Adrenal gland (tissue), 12 donors: ENCODE results near the gene HSPA9. TPM values are rescaled to one million over a fixed set of nuclear protein-coding genes. Genes with fewer than 3 reads are reported as not detected.

Experiments used
- DNase-seq, 7 donors: peaks; one replicate each; pipeline ENCODE4 v3.0.0-alpha.2; 2019 to 2020
- H3K27ac ChIP-seq, 5 donors: fragments of 200-600 bp; sonication (generic) in 4 of 5; 1 replicate in 3 of 5; 2 replicates in 2 of 5; pipeline versions ENCODE4 v1.5.1 to v1.8.0; 2016 to 2020; ENCODE audit warnings: mild to moderate bottlenecking in 1 of 5
- H3K27me3 ChIP-seq: fragments of 200-600 bp; 2 replicates; pipeline ENCODE4 v1.8.0; 2021
- H3K36me3 ChIP-seq, 2 donors: fragments of 200-600 bp; replicated peaks in 1 of 2; 1 replicate in 1 of 2; 2 replicates in 1 of 2; pipeline versions ENCODE4 v1.5.1 to v1.8.0; 2018 to 2022
- H3K4me1 ChIP-seq, 2 donors: fragments of 200-600 bp; replicated peaks in 1 of 2; 1 replicate in 1 of 2; 2 replicates in 1 of 2; pipeline versions ENCODE4 v1.5.1 to v1.8.0; 2018 to 2021
- H3K4me3 ChIP-seq, 4 donors: fragments of 200-600 bp; sonication (generic) in 3 of 4; one replicate each; pipeline ENCODE4 v1.5.1; 2016 to 2018
- H3K9me3 ChIP-seq, 3 donors: fragments of 200-600 bp; sonication (generic) in 1 of 3; replicated peaks in 1 of 3; 1 replicate in 2 of 3; 2 replicates in 1 of 3; pipeline versions ENCODE4 v1.5.1 to v1.8.0; 2016 to 2021
- CTCF ChIP-seq, 6 experiments: fragments of 450-650 bp in 4 of 6; fragments of 200-600 bp in 2 of 6; sonication (generic) in 1 of 6; IDR thresholded peaks; 1 replicate in 5 of 6; 2 replicates in 1 of 6; pipeline versions ENCODE4 v1.5.1 to v1.8.0; 2016 to 2021; ENCODE audit warnings: antibody characterized with exemption in 6 of 6, mild to moderate bottlenecking in 2 of 6, moderate library complexity in 1 of 6
- POLR2A ChIP-seq, 2 donors: fragments of 450-650 bp; IDR thresholded peaks; one replicate each; pipeline ENCODE4 v1.6.1; 2017; ENCODE audit warnings: antibody characterized with exemption in 2 of 2, mild to moderate bottlenecking in 2 of 2, moderate library complexity in 1 of 2
- WGBS, 4 donors: extraction: QIAGEN DNeasy Blood & Tissue Kit in 2 of 4; methylation state at CpG; one replicate each; pipeline versions ENCODE4 v1.1.5 to v1.1.7; 2013 to 2017; 5-methylcytosine and 5-hydroxymethylcytosine counted together
- intact Hi-C, 2 donors: fragments of 100-400 bp; cut with DNase I; formaldehyde crosslinking; loops; one replicate each; pipeline versions ENCODE4 v1.14.1 to v1.15.0; 2022 to 2023
- polyA plus RNA-seq, 3 donors: library from polyadenylated mRNA; stranded (reverse); fragments of 200-250 nt in 2 of 3; fragments of 350-450 nt in 1 of 3; fragmentation: Illumina TruSeq in 1 of 3; extraction: RNeasy Lipid Tissue Mini Kit (QIAGEN cat#74804) in 1 of 3; gene quantifications; one replicate each; pipeline ENCODE4 v1.2.3, GENCODE V29; 2013 to 2014
- total RNA-seq, 9 donors: library from RNA; depleted of rRNA in 4 of 9; stranded (reverse); fragments of >200 nt in 4 of 9; fragments of 120-200 nt in 1 of 9; fragmentation: NEBNext Ultra II Directional in 1 of 9; extraction: Animal tissue kit (Norgen Biotek cat#: 25700) in 1 of 9; gene quantifications; one replicate each; pipeline versions ENCODE4 v1.1.0 to v1.2.4, GENCODE V29; 2013 to 2023
- donor health status: healthy with polysubstance abuse.
- donor health status: Bipolar disorder and iron deficiency.
- donor health status: DM: yes; HTN: yes; CAD: no.
- donor health status: DM: no; HTN: no; CAD: no.
- donor health status: DM: no; HTN: no; CAD: no.
- donor health status: DM: yes; HTN: yes; CAD: no.

The HSPA9 gene
- total and polyA plus RNA-seq, 12 donors, result 92.3 to 1,206 (median 501) TPM

- Histone ChIP-seq H3K9me3 (no peaks in the 10 kb centered on the region), H3K27ac (no peak overlapping the region), H3K4me3 (no peak overlapping the region), H3K36me3 (no peaks in the 10 kb centered on the region), H3K27me3 (no peaks in the 10 kb centered on the region), H3K4me1 (no peaks in the 10 kb centered on the region)
- TF ChIP-seq CTCF (IDR thresholded peaks at IDR 0.05), result no peak
- TF ChIP-seq POLR2A (IDR thresholded peaks at IDR 0.05), result no peak
- no peak for DNase-seq
- 73 to 75% (median 74%) methylated on average over 4 of the region's 4 CpGs for WGBS, 4 donors
- intact Hi-C loops, result no loop called here
Observed at GRCh38 chr5:138620663-138621224, 45.5 kb upstream of the HSPA9 start.

DNA sequence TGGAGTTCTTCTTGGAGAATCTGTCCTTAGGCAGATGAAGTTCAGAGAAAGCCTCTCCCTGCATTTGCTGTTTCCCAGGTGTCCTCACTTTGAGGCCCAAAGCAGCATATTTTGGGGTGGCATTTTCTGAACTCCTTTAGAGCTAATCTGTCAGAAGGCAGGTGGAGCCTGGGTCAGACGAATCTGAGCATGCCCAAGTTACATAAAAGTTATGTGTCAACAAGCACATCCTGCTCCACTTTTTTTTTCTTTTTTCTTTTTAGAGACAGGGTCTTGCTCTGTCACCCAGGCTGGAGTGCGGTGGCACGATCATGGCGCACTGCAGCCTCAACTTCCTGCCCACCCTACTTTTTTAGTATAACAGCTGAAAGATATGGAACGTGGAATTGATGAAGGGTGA, 41.3 kb upstream of the HSPA9 start:
- intact Hi-C loops, result no loop called here
- H3K4me1 ChIP-seq, result peaks cover 0 to 5% of the 10 kb centered on the region in 2 donors
- H3K27ac ChIP-seq, result no peak overlapping the region
- WGBS, 4 donors, result 77 to 86% (median 81%) methylated on average over 5 of the region's 5 CpGs
- TF ChIP-seq CTCF (IDR thresholded peaks at IDR 0.05) (no peak), POLR2A (IDR thresholded peaks at IDR 0.05) (no peak)
- H3K27me3 ChIP-seq, result no peaks in the 10 kb centered on the region
- no peak overlapping the region for H3K4me3 ChIP-seq
- no peak for DNase-seq
- H3K9me3 ChIP-seq, result no peaks in the 10 kb centered on the region
- H3K36me3 ChIP-seq, result no peaks in the 10 kb centered on the region

GRCh38 chr5:138615461-138615860, 40.3 kb upstream of the HSPA9 start:
- no peak for DNase-seq
- H3K27me3 ChIP-seq, result no peaks in the 10 kb centered on the region
- TF ChIP-seq CTCF (IDR thresholded peaks at IDR 0.05) (no peak), POLR2A (IDR thresholded peaks at IDR 0.05) (no peak)
- no peaks in the 10 kb centered on the region for H3K9me3 ChIP-seq
- 85 to 94% (median 91%) methylated on average over 3 of the region's 3 CpGs for WGBS, 4 donors
- no peak overlapping the region for H3K4me3 ChIP-seq
- intact Hi-C loops, result no loop called here
- no peaks in the 10 kb centered on the region for H3K36me3 ChIP-seq
- peaks cover 0 to 14% of the 10 kb centered on the region in 2 donors for H3K4me1 ChIP-seq
- no peak overlapping the region for H3K27ac ChIP-seq

DNA sequence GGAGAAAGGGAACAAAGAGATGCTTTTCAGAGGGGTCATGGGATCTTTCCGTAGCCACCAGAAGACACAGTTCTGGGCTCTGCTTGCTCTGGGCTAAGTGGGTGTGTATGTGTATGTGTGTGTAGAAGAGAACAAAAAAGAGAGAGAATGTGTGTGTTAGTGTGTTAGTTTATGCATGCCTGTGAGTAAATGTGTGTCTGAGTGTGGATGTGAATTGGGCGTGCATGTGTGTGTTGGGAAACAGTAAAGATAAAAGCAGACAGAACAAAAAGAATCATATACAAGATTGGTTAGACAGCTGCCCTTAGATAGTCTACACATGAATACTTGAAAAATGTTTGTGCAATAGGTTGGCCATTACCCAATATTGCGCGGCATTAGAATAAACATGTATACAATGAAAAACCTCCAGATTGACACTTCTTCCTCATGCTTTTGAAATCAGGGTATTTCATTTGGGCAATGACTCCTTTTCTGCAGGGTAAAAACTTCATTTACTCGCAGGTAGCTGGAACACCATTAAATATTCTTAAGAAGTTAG, 36.5 kb upstream of the HSPA9 start:
- no peaks in the 10 kb centered on the region for H3K27me3 ChIP-seq
- WGBS, 4 donors, result 51 to 63% (median 57%) methylated on average over 5 of the region's 5 CpGs
- TF ChIP-seq CTCF (IDR thresholded peaks at IDR 0.05) (no peak), POLR2A (IDR thresholded peaks at IDR 0.05) (no peak)
- intact Hi-C loops, result no loop called here
- no peaks in the 10 kb centered on the region for H3K9me3 ChIP-seq
- DNase-seq, result no peak
- peaks cover 0 to 23% of the 10 kb centered on the region in 2 donors for H3K4me1 ChIP-seq
- H3K4me3 ChIP-seq, result peak overlapping the region in 2 of 4 donors; percentile 11 to 54
- no peaks in the 10 kb centered on the region for H3K36me3 ChIP-seq
- peak overlapping the region in 2 of 5 donors; percentile 35 to 51 for H3K27ac ChIP-seq
